Caki2 (cell line): ENCODE data around the gene ZNF574. TPM values are rescaled to one million over a fixed set of nuclear protein-coding genes. Genes with fewer than 3 reads are reported as not detected.

Source experiments
- DNase-seq: peaks from one replicate; pipeline ENCODE4 v3.0.0-alpha.2; 2015; ENCODE audit warnings: low read depth
- in situ Hi-C: cut with HindIII; loops from 2 replicates; pipeline ENCODE4 v1.10.0; 2016; ENCODE audit warnings: low sequenced_read_pairs, low pct_unique_long_range_greater_than_20kb, mixed read lengths
- total RNA-seq: library from RNA; depleted of rRNA; stranded (reverse); fragments of >200 nt; shearing (Covaris generic); gene quantifications from 2 replicates; pipeline ENCODE4 v1.2.3, GENCODE V29; 2014; ENCODE audit warnings: low replicate concordance

ZNF574 gene
- total RNA-seq, 1 experiment from 2014 or later, result 24.6 TPM

GRCh38 chr19:42053037-42053935 is 22.7 kb upstream of the ZNF574 start:
- no peak for DNase-seq
- in situ Hi-C loops, result no loop called here

- in situ Hi-C loops, result no loop called here
- DNase-seq, result no peak
Observed at GRCh38 chr19:42054205-42054604, 21.8 kb upstream of the ZNF574 start.

GRCh38 chr19:42057846-42058245 is 18.1 kb upstream of the ZNF574 start:
- no peak for DNase-seq
- in situ Hi-C loops, result no loop called here

GRCh38 chr19:42059196-42059595 is 16.8 kb upstream of the ZNF574 start:
- in situ Hi-C loops, result no loop called here
- DNase-seq, result no peak

GRCh38 chr19:42060117-42060516 is 15.8 kb upstream of the ZNF574 start:
- in situ Hi-C loops, result no loop called here

DNA sequence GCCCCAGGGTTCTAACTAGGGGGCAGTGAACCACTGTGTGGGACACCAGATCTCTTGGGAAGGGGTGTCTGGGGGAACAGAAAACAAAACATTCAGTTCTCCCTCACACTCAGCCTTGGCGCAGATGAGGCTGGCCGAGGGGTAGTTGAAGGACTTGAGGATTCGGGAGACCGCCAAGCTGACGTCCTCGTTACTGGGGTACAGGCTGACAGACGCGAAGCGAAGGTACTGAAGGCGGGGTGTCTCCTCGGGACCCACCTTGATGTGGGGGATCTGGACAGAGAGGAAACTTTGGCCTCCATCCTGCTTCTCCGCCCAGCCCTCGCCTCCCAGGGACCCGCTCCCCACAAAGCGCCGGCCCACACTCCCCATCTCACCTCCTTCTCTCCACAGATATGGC is 13.6 kb upstream of the ZNF574 start:
- DNase-seq, result no peak
- in situ Hi-C loops, result no loop called here

More at GRCh38 chr19:42060117-42060516, 15.8 kb upstream of the ZNF574 start:
- DNase-seq, result no peak

DNA sequence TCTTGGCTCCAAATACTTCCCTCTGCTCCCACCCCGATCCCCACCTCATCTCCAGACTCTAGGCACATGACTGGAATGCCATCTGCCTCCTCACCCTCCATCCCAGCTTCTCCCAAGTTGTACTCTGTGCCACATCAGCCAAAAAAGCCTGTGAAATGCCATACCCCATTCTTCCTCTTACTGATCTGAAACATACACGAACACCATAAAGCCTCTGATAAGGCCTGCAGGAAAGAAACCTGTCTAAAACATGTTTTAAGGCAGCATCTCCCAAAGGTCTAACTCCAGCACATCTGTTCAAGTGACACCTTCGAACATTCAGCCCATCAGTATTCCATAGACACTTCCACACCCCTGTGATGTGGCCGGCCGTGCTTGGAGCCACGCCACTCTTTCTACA is 11.5 kb upstream of the ZNF574 start:
- in situ Hi-C loops, result no loop called here
- no peak for DNase-seq

DNA sequence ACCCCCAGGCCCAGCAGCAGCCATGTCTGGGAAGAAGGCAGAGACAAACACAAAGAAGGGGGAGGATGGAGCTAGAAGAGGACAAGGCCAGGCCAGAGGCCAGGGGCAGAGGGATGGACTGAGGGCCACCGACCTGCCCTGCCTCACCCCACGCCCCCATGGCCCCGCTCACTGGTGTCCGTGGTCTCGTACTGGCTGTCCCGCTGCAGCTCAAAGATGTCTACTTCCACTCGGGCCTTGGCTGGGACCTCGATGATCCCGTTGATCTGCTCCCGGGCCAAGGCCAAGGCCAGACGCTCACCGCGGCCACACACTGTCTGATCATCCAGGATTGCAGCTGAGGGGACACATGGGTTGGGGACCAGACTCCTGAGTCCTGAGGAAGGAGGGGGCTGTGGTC is 10.9 kb upstream of the ZNF574 start:
- in situ Hi-C loops, result no loop called here
- no peak for DNase-seq

DNA sequence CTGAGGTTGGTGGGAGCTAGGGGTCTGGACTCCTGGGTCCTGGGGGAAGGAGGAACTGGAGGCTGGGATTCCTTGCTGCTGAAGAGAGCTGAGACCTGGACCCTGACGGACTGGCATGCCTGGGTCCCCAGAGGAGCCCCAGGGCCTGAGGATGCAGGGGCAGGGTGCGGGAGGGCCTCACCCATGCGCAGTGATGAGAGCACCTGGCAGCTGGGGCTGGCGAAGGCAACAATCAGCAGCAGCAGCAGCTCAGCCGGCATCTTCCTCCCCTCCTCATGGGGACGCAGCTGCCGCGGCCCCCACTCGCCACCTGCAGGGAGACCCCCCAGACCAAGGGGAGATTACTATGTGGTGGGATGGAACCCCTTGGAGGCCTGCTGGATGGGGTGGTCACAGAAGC is 10.5 kb upstream of the ZNF574 start:
- DNase-seq, result no peak
- in situ Hi-C loops, result no loop called here

DNA sequence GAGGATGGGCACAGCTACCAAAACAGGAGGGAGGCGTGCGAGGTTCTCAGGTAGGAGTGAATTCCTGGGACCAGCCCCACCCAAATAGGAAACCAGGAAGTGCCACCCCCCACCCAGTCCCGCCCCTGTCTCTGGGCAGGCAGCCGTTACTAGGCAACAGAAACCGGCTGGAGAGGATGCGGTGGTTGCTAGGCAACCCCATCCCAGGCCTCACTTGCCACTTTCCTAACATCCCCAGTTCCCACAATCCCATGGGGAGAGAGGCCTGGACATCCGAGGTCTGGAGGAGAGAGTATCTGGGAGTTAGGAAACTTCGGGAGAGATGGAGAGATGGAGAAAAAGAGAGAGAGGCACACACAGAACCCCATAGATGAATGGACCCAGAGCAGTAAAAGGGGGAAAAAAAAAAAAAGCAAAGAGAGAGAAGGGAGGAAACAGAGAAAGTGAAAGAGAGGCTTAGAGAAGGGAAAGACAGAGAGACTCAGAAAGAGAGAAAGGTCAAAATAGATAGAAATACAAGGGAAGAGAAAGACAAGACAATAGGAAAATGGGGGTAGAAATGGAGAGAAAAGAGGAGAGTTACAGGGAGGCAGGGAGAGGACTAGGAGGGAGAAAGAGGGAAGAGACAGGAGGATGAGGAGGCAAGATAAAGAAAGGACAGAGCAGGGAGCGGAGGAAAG is 9.8 kb upstream of the ZNF574 start:
- DNase-seq, result no peak
- in situ Hi-C loops, result no loop called here

- no peak for DNase-seq
- in situ Hi-C loops, result no loop called here
Observed at GRCh38 chr19:42067315-42067888, 8.6 kb upstream of the ZNF574 start.

DNA sequence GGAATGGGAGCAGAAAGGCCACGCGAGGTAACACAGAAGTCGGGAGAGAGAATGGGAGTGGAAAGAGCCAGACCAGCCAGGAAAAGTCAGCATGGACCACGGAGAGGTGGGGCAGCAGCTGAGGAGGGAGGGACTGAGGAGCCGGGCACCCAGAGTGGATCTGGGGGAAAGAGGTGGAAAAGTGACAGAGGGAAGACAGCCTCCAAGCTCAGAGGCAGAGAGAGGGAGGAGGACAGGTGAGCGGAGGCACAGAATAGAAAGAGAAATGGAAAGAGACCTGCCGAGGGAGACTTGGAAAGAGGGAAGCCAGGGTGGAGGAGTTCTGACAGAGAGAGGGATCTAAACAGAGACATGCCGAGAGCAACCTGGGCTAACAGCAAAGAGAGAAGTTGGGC is 7.6 kb upstream of the ZNF574 start:
- in situ Hi-C loops, result no loop called here
- no peak for DNase-seq

- no peak for DNase-seq
- in situ Hi-C loops, result no loop called here
Observed at GRCh38 chr19:42068756-42069571, 7.0 kb upstream of the ZNF574 start.

- in situ Hi-C loops, result no loop called here
- no peak for DNase-seq
Observed at GRCh38 chr19:42069619-42070351, 6.2 kb upstream of the ZNF574 start, which contains the start of gene GRIK5. Gene GRIK5 (minus strand): TSS chr19:42070206. CDS start chr19:42065770, 4,436 bp downstream.

DNA sequence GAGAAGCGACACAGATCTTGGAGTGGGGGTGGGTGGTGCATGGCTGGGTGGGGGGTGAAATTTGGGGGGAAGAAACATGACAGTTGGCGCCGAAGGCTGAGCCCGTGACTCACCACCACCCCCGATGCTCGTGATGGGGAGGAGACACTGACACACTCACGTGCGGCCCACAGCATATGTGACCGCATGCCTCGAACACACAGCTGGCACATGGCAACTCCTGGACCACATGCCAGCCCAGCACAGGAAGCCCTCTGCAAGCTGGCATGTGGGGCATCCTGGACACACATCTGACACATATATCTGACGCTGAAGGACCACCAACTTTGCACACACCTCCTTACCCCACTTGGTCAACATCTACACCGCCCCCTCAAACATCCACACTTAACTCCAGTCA is 4.7 kb upstream of the ZNF574 start:
- in situ Hi-C loops, result no loop called here
- DNase-seq, result no peak

- DNase-seq, result no peak
- in situ Hi-C loops, result no loop called here
Observed at GRCh38 chr19:42074513-42075363, 1.2 kb upstream of the ZNF574 start.

DNA sequence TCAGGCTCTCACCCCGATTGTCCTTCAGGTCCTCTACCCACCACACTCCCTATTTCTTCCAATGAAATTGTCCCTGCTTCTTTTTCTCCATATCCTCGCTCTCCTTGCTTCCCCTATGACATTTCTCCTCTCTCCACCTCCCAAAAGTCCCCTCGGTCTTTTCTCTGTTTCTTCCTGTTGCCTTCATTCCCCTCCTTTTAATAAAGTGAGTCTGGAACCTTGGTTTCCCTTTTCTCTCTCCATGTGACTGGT is 676 bp upstream of the ZNF574 start:
- DNase-seq, result no peak
- in situ Hi-C loops, result no loop called here
